ENCODE measurements around the gene KLHL40. TPM values are rescaled to one million over a fixed set of nuclear protein-coding genes. Genes with fewer than 3 reads are reported as not detected.

Gene KLHL40
- total RNA-seq, 4 donors from 2014 or later, result 0.17 TPM; not detected in 3

GRCh38 chr3:42705058-42705767, 19.9 kb downstream of the KLHL40 start:
- TF ChIP-seq POLR2AphosphoS5 (IDR thresholded peaks at IDR 0.05), result no peak
- TF ChIP-seq CTCF (IDR thresholded peaks at IDR 0.05), result no peak
- TF ChIP-seq POLR2A (IDR thresholded peaks at IDR 0.05; ENCODE audit: low read depth), result no peak
- TF ChIP-seq EP300 (IDR thresholded peaks at IDR 0.05), result no peak
- H3K27ac ChIP-seq (replicated peaks in 1 of 4), result no peak overlapping the region

GRCh38 chr3:42705962-42706585, 20.7 kb downstream of the KLHL40 start:
- 79% methylated on average over 10 of the region's 10 CpGs for WGBS
- H3K27me3 ChIP-seq, result peaks cover 0 to 10% (median 0%) of the 10 kb centered on the region in 4 donors
- TF ChIP-seq POLR2AphosphoS5 (IDR thresholded peaks at IDR 0.05) (no peak), EP300 (IDR thresholded peaks at IDR 0.05) (no peak), CTCF (IDR thresholded peaks at IDR 0.05) (no peak), POLR2A (IDR thresholded peaks at IDR 0.05; ENCODE audit: low read depth) (no peak)
- H3K4me3 ChIP-seq, result no peak overlapping the region
- no peaks in the 10 kb centered on the region for H3K9me3 ChIP-seq
- H3K4me1 ChIP-seq, result peaks cover 0 to 10% (median 0%) of the 10 kb centered on the region in 4 donors
- H3K36me3 ChIP-seq, result no peaks in the 10 kb centered on the region
- no peak overlapping the region for H3K27ac ChIP-seq (replicated peaks in 1 of 4)
- DNase-seq (ENCODE audit: extremely low spot score), result no peak
- intact Hi-C loops (cut with DNase I), result no loop called here

More at GRCh38 chr3:42705058-42705767, 19.9 kb downstream of the KLHL40 start:
- Histone ChIP-seq H3K9me3 (no peaks in the 10 kb centered on the region), H3K36me3 (no peaks in the 10 kb centered on the region), H3K27me3 (peaks cover 0 to 10% (median 0%) of the 10 kb centered on the region in 4 donors), H3K4me1 (peaks cover 0 to 10% (median 0%) of the 10 kb centered on the region in 4 donors), H3K4me3 (no peak overlapping the region)
- WGBS, result 91% methylated on average over 6 of the region's 7 CpGs
- intact Hi-C loops (cut with DNase I), result no loop called here
- DNase-seq (ENCODE audit: extremely low spot score), result no peak

GRCh38 chr3:42706721-42707619, 21.6 kb downstream of the KLHL40 start:
- H3K36me3 ChIP-seq, result no peaks in the 10 kb centered on the region
- TF ChIP-seq CTCF (IDR thresholded peaks at IDR 0.05) (no peak), EP300 (IDR thresholded peaks at IDR 0.05) (no peak), POLR2AphosphoS5 (IDR thresholded peaks at IDR 0.05) (no peak), POLR2A (IDR thresholded peaks at IDR 0.05; ENCODE audit: low read depth) (no peak)
- H3K27ac ChIP-seq (replicated peaks in 1 of 4), result no peak overlapping the region
- no peak overlapping the region for H3K4me3 ChIP-seq
- H3K4me1 ChIP-seq, result peaks cover 0 to 10% (median 0%) of the 10 kb centered on the region in 4 donors
- DNase-seq (ENCODE audit: extremely low spot score), result no peak
- intact Hi-C loops (cut with DNase I), result no loop called here
- H3K27me3 ChIP-seq, result peaks cover 0 to 8% (median 0%) of the 10 kb centered on the region in 4 donors
- 74% methylated on average over 6 of the region's 7 CpGs for WGBS
- H3K9me3 ChIP-seq, result no peaks in the 10 kb centered on the region

GRCh38 chr3:42707620-42708355, 22.5 kb downstream of the KLHL40 start:
- intact Hi-C loops (cut with DNase I), result no loop called here
- no peak overlapping the region for H3K4me3 ChIP-seq
- H3K9me3 ChIP-seq, result no peaks in the 10 kb centered on the region
- TF ChIP-seq POLR2A (IDR thresholded peaks at IDR 0.05; ENCODE audit: low read depth) (no peak), POLR2AphosphoS5 (IDR thresholded peaks at IDR 0.05) (no peak), EP300 (IDR thresholded peaks at IDR 0.05) (no peak), CTCF (IDR thresholded peaks at IDR 0.05) (no peak)
- H3K27ac ChIP-seq (replicated peaks in 1 of 4), result no peak overlapping the region
- H3K4me1 ChIP-seq, result peaks cover 0 to 10% (median 0%) of the 10 kb centered on the region in 4 donors
- WGBS, result 85% methylated on average over 8 of the region's 8 CpGs
- no peaks in the 10 kb centered on the region for H3K36me3 ChIP-seq
- no peak for DNase-seq (ENCODE audit: extremely low spot score)
- peaks cover 0 to 4% (median 0%) of the 10 kb centered on the region in 4 donors for H3K27me3 ChIP-seq

All from esophagus muscularis mucosa (tissue), 4 donors.